ENCODE measurements around the gene CSTPP1.
"Not testable (repeated sequence)": the region's sequence is repeated elsewhere in the genome, so short reads cannot be mapped to it uniquely, and the experiment has no call there.

The CSTPP1 gene

DNA sequence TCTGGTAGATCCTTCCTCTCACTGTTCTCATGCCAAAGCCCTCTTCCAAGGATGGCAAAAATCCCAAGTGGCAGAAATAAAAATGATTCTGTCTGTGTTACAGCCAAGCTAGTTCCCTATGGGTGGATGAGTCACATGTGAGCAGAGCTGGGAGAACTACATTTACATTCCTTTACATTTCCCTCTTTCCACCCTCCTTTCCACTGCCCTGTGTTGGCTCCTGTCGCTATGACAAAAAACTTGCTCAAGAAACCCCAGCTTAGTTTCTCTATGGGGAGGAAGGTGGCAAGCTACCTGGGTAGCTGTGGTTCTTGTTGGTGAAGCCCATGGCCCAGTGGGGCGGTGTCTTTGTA lies 268.1 kb downstream of the CSTPP1 start:
- TF ChIP-seq, protein P1, sequence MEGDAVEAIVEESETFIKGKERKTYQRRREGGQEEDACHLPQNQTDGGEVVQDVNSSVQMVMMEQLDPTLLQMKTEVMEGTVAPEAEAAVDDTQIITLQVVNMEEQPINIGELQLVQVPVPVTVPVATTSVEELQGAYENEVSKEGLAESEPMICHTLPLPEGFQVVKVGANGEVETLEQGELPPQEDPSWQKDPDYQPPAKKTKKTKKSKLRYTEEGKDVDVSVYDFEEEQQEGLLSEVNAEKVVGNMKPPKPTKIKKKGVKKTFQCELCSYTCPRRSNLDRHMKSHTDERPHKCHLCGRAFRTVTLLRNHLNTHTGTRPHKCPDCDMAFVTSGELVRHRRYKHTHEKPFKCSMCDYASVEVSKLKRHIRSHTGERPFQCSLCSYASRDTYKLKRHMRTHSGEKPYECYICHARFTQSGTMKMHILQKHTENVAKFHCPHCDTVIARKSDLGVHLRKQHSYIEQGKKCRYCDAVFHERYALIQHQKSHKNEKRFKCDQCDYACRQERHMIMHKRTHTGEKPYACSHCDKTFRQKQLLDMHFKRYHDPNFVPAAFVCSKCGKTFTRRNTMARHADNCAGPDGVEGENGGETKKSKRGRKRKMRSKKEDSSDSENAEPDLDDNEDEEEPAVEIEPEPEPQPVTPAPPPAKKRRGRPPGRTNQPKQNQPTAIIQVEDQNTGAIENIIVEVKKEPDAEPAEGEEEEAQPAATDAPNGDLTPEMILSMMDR (IDR thresholded peaks at IDR 0.05): no peak
- TF ChIP-seq ZFX (IDR thresholded peaks at IDR 0.05; ENCODE audit: borderline replicate concordance): no peak
- H3K27ac ChIP-seq: no peak overlapping the region

DNA sequence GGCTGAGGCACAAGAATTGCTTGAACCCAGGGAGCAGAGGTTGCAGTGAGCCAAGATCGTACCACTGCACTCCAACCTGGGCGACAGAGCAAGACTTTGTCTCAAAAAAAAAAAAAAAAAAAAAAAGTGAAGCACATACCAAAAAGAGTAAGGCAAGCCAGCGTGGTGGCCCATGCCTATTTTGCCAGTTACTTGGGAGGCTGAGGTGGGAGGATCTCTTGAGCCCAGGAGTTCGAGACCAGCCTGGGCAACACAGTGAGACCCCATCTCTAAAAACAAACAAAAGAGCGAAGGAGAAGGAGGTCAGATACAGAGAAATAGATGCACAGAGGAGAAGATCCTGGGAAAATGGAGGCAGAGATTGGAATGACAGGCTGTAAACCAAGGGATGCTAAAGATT lies 270.0 kb downstream of the CSTPP1 start:
- not testable (repeated sequence) for H3K27ac ChIP-seq

DNA sequence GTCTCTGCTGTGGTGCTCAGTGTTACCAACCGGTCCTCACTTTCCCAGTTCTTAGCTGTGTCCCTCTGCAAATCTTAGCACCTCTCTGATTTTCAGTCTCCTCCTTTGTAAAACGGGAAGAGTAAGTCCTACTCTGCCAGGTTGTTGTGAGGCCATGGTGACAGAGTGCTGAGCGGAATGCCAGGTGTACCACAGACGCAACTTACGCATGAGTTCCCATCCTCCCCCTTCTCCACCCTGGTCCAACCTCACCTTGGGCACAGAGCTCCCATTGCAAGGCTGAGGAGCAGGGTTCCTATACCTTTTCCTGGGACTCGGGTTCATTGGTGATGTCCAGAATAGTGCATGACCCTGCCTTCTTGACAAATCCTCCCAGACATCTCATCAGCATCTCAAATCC lies 270.9 kb downstream of the CSTPP1 start:
- no peak overlapping the region for H3K27ac ChIP-seq
- no peak for TF ChIP-seq ZFX (IDR thresholded peaks at IDR 0.05; ENCODE audit: borderline replicate concordance)
- TF ChIP-seq, protein P1 (IDR thresholded peaks at IDR 0.05): no peak

DNA sequence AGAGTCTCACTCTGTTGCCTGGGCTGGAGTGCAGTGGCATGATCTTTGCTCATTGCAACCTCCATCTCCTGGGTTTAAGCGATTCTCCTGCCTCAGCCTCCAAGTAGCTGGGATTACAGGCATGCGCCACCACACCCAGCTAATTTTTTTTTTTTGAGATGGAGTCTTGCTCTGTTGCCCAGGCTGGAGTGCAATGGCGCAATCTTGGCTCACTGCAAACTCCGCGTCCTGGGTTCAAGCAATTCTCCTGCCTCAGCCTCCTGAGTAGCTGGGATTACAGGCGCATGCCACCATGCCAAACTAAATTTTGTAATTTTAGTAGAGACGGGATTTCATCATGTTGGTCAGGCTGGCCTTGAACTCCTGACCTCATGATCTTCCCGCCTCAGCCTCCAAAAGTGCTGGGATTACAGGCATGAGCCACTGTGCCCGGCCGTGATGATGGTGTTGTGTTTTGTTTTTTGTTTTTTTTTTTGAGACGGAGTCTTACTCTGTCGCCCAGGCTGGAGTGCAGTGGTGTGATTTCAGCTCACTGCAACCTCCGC lies 271.5 kb downstream of the CSTPP1 start:
- H3K27ac ChIP-seq: not testable (repeated sequence)

DNA sequence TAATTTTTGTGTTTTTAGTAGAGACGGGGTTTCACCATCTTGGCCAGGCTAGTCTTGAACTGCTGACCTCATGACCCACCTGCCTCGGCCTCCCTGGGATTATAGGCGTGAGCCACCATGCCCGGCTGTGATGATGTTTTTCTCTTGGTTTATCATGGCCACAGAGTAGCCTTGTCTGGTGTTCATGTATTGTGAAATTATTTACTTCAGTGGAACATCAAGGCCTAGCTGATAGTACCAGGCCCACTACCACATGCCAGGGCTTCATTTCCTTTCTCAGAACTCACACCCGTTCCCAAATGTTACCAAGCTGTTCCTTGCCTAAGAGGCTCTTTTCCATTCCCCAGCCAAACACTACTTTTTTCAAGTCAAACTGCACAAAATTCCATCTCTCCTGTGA lies 272.1 kb downstream of the CSTPP1 start:
- TF ChIP-seq ZFX (IDR thresholded peaks at IDR 0.05; ENCODE audit: borderline replicate concordance): no peak
- TF ChIP-seq, protein P1 (IDR thresholded peaks at IDR 0.05): no peak
- H3K27ac ChIP-seq: no peak overlapping the region

Data from 22Rv1 (cell line).